ENCODE results near the gene SNRNP200.
A peak's percentile ranks its signal among the peaks of the same experiment; 100 is the strongest.

SNRNP200 gene

GRCh38 chr2:96276787-96277499, 28.4 kb downstream of the SNRNP200 start:
- TF ChIP-seq CTCF (IDR thresholded peaks at IDR 0.05; ENCODE audit: borderline replicate concordance, insufficient read depth, low read depth, low read length), result no peak

GRCh38 chr2:96274355-96275056, 30.8 kb downstream of the SNRNP200 start:
- TF ChIP-seq CTCF (IDR thresholded peaks at IDR 0.05; ENCODE audit: borderline replicate concordance, insufficient read depth, low read depth, low read length), result no peak
- H3K4me3 ChIP-seq (ENCODE audit: low read depth, low read length), result no peak overlapping the region

More at GRCh38 chr2:96276787-96277499, 28.4 kb downstream of the SNRNP200 start:
- H3K4me3 ChIP-seq (ENCODE audit: low read depth, low read length), result no peak overlapping the region

DNA sequence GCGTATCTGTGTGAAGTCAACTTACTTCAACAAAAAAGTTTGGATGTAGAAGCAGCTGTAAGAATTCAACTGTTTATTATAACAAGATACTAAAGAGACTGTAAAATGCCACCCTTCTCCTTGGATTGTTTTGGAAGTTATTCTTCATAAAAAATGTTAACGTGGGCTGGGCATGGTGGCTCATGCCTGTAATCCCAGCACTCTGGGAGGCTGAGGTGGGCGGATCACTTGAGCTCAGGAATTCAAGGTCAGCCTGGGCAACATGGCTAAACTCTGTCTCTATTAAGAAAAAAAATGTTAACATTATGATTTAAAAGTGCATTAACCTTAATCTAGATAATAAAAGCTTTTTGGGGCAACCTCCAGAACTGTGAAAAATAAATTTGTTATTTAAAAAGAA, 31.6 kb downstream of the SNRNP200 start:
- H3K4me3 ChIP-seq (ENCODE audit: low read depth, low read length), result no peak overlapping the region
- no peak for TF ChIP-seq CTCF (IDR thresholded peaks at IDR 0.05; ENCODE audit: borderline replicate concordance, insufficient read depth, low read depth, low read length)

DNA sequence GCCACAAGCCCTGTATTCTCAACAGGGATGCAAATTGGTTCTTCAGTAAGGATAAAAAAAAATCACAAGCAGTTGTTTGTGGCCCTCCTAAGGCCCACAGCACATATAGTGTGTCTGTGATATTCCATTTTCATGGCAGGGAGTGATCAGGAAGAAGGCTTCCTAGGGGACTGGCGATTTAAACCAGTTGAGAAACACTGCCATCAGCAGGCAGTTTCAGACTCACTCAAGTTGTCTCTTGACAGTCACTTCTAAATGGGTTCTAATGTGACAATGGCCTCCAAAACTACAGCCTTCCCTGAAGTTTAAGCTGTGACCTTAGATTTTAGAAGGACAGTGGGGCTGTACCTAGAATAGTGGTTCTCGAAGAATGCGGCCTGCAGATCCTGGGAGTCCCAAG, 33.4 kb downstream of the SNRNP200 start:
- TF ChIP-seq CTCF (IDR thresholded peaks at IDR 0.05; ENCODE audit: borderline replicate concordance, insufficient read depth, low read depth, low read length), result no peak
- H3K4me3 ChIP-seq (ENCODE audit: low read depth, low read length), result no peak overlapping the region

DNA sequence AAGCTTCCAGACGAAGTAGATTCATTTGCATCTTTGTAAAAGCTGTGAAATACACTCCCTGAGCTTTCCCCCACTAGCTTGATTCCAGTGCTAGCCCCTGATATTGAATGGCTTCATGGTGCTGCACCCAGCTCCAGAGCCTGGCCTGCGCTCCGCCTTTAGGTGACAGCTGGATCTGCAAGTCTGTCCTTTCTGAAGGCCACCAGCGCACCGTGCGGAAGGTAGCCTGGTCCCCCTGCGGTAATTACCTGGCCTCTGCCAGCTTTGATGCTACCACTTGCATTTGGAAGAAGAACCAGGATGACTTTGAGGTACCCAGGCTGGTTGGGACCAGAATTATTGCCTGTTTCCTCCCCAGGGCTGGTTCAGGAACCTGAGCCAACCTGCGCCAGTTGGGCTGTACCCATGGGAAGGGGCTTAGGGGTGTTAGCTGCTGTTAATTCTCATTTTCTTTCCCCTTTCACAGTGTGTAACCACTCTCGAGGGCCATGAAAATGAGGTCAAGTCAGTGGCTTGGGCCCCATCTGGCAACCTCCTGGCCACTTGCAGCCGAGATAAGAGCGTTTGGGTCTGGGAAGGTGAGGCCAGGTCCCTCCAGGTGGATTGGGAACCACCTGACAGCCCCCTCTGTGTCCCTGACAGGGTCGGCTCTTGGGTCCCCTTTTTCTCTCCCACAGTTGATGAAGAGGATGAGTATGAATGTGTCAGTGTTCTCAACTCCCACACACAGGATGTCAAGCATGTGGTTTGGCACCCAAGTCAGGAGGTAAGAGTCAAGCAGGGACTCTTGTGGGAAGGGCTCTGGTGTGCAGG, 38.0 kb downstream of the SNRNP200 start:
- H3K4me3 ChIP-seq (ENCODE audit: low read depth, low read length), result peak overlapping the region; percentile 96
- peak; percentile 57; the same call in 1 of the 2 replicates for TF ChIP-seq CTCF (IDR thresholded peaks at IDR 0.05; ENCODE audit: borderline replicate concordance, insufficient read depth, low read depth, low read length)

GRCh38 chr2:96265840-96266679, 39.3 kb downstream of the SNRNP200 start, which contains the start of the genes CIAO1 and TMEM127:
TSS of gene CIAO1 (plus strand) at chr2:96266225. CDS start at chr2:96266351, 126 bp downstream.
TSS of gene TMEM127 (minus strand) at chr2:96265997. CDS start at chr2:96265381, 616 bp downstream.
- TF ChIP-seq CTCF (IDR thresholded peaks at IDR 0.05; ENCODE audit: borderline replicate concordance, insufficient read depth, low read depth, low read length), result peak; percentile 66; the same call in 1 of the 2 replicates
- peak within 1 kb of the TSS; percentile 96 for H3K4me3 ChIP-seq (ENCODE audit: low read depth, low read length)
